ENCODE results near the gene KRT78.

- TF ChIP-seq BHLHE40 (IDR thresholded peaks at IDR 0.05; ENCODE audit: borderline replicate concordance) (no peak), FOXA1 (IDR thresholded peaks at IDR 0.05) (no peak), ELF4 (IDR thresholded peaks at IDR 0.05) (no peak)
Observed at GRCh38 chr12:52796839-52797528, 51.8 kb downstream of the KRT78 start.
